ENCODE results near the gene PNLDC1.

DNA sequence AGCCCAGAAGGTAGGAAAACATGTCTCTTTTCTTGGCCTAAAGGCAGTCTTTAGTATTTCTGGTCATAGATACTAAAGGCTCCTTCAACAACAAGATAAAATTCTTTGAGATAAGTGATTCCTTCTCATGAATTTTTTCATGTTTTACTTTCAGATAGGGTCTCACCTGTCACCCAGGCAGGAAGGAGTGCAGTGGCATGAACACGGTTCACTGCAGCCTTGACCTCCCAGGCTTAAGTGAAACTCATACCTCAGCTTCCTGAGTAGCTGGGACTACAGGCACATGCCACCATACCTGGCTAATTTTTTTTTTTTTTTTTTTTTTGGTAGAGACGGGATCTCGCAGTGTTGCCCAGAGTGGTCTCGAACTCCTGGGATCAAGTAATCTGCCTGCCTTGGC lies 9.1 kb downstream of the PNLDC1 start:
- TF ChIP-seq POLR2AphosphoS5 (IDR thresholded peaks at IDR 0.05) (no peak), EP300 (conservative IDR thresholded peaks at IDR 0.05; ENCODE audit: poor library complexity, severe bottlenecking) (no peak), TAF1 (IDR thresholded peaks at IDR 0.05; ENCODE audit: low read depth) (no peak)
- TF ChIP-seq, protein P1, sequence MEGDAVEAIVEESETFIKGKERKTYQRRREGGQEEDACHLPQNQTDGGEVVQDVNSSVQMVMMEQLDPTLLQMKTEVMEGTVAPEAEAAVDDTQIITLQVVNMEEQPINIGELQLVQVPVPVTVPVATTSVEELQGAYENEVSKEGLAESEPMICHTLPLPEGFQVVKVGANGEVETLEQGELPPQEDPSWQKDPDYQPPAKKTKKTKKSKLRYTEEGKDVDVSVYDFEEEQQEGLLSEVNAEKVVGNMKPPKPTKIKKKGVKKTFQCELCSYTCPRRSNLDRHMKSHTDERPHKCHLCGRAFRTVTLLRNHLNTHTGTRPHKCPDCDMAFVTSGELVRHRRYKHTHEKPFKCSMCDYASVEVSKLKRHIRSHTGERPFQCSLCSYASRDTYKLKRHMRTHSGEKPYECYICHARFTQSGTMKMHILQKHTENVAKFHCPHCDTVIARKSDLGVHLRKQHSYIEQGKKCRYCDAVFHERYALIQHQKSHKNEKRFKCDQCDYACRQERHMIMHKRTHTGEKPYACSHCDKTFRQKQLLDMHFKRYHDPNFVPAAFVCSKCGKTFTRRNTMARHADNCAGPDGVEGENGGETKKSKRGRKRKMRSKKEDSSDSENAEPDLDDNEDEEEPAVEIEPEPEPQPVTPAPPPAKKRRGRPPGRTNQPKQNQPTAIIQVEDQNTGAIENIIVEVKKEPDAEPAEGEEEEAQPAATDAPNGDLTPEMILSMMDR (IDR thresholded peaks at IDR 0.05; ENCODE audit: poor library complexity, severe bottlenecking), result no peak

Measured in neural cell (in vitro differentiated cells).